Activated CD4-positive, alpha-beta memory T cell treated with anti-CD3 and anti-CD28 coated beads, Interleukin-2, amount 10 ng/mL, durations not matched to agents 7 days and 5 days (primary cell): ENCODE measurements around the gene NADK. TPM values are rescaled to one million over a fixed set of nuclear protein-coding genes. Genes with fewer than 3 reads are reported as not detected.
A peak's percentile ranks its signal among the peaks of the same experiment; 100 is the strongest.

ENCODE experiments used
- CTCF ChIA-PET: fragments of 350-600 bp; sonication (Branson Sonifier 250); formaldehyde crosslinking; loops from one replicate; lab custom pipeline; 2021; ENCODE audit warnings: antibody characterized with exemption, inconsistent platforms; lab: Charles Lee
- POLR2A ChIA-PET: fragments of 350-600 bp; sonication (Branson Sonifier 250); formaldehyde crosslinking; loops from one replicate; lab custom pipeline; 2021; ENCODE audit warnings: antibody characterized with exemption; lab: Charles Lee
- DNase-seq: peaks from one replicate; pipeline ENCODE4 v3.0.0-alpha.2; 2020
- H3K27ac Mint-ChIP-seq: one replicate; pipeline ENCODE4 v1.8.0; 2021; ENCODE audit warnings: mild to moderate bottlenecking, mixed read lengths
- H3K27me3 Mint-ChIP-seq: one replicate; pipeline ENCODE4 v1.8.0; 2021; ENCODE audit warnings: mixed read lengths
- H3K36me3 Mint-ChIP-seq: one replicate; pipeline ENCODE4 v1.8.0; 2021; ENCODE audit warnings: low read depth, mixed read lengths
- H3K4me1 Mint-ChIP-seq: one replicate; pipeline ENCODE4 v1.8.0; 2021; ENCODE audit warnings: mixed read lengths
- H3K4me3 Mint-ChIP-seq: one replicate; pipeline ENCODE4 v1.8.0; 2021; ENCODE audit warnings: mild to moderate bottlenecking, mixed read lengths
- H3K9me3 Mint-ChIP-seq: one replicate; pipeline ENCODE4 v1.8.0; 2021; ENCODE audit warnings: mixed read lengths
- total RNA-seq, 2 experiments: library from RNA; stranded (reverse); gene quantifications; one replicate each; pipeline ENCODE4 v1.2.3, GENCODE V29; 2021

NADK gene
- 10 to 100 TPM; 78.0 to 81.5 TPM for total RNA-seq

DNA sequence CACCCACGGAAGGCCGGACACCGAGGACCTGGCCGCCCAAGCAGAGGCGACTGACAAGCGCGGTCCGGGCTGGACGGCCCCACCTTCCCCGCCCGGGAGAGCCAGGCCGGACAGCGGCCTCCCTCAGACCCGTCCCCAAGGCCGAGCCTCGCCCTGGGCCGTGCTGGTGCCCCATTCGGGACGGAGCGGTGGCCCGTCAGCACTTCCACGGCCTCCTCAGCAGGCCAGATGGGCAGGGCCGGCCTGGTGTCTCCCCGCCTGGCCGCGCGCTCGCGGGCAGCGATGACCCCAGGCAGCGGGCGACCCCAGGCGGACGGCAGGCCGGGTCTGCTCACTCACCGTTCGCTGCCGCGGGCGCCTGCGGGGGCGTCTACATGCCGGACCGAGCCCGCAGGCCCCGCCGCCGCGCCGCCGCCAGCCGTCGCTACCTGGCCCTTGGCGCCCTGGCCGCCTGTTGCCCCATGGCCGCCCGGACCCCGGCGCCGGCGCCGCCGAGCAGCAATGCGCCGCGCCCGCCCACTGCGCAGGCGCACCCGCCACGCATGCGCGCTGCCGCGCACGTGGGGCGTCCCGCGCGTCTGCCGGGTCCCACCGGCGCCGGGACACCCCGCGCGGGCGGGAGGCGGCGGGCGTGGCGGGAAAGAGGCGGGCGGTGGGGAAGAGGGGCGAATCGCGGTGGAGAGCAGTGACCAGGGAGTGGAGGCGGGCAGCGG is at the start of gene NADK:
NADK (minus strand) TSS at position 521 of the 713 bp plus-strand sequence. CDS start 13,064 bp downstream, outside the sequence.
- Mint-ChIP-seq H3K9me3 (no peaks in the 10 kb centered on the region), H3K27ac (peak within 1 kb of the TSS; percentile 99), H3K27me3 (no peaks in the 10 kb centered on the region), H3K4me1 (peaks cover 67% of the 10 kb centered on the region), H3K4me3 (peak within 1 kb of the TSS; percentile 77), H3K36me3 (peaks cover 9% of the 10 kb centered on the region)
- ChIA-PET CTCF (interaction anchor here (0.5 to 5.2 kb wide), 2 partner anchors 9 to 130 kb away, joined by 3 to 35 read pairs; no protein-coding TSS in a partner anchor), POLR2A (interaction anchor here (1.0 to 4.5 kb wide), 5 partner anchors 29 to 130 kb away, joined by 3 to 29 read pairs (median 10); partner anchors contain the start of gene CDK11A)
- peak; percentile 76 for DNase-seq

- Mint-ChIP-seq H3K9me3 (no peaks in the 10 kb centered on the region), H3K4me3 (no peak overlapping the region), H3K27me3 (no peaks in the 10 kb centered on the region), H3K36me3 (peaks cover 39% of the 10 kb centered on the region), H3K4me1 (peaks cover 60% of the 10 kb centered on the region), H3K27ac (no peak overlapping the region)
- no peak for DNase-seq
- POLR2A ChIA-PET, result no interaction called here
- CTCF ChIA-PET, result interaction anchor here (0.5 to 1.0 kb wide), 2 partner anchors 47 to 177 kb away, joined by 3 to 4 read pairs; no protein-coding TSS in a partner anchor
Observed at GRCh38 chr1:1827089-1827848, 49.0 kb upstream of the NADK start.

- Mint-ChIP-seq H3K27me3 (no peaks in the 10 kb centered on the region), H3K9me3 (no peaks in the 10 kb centered on the region), H3K36me3 (peaks cover 37% of the 10 kb centered on the region), H3K4me1 (peaks cover 58% of the 10 kb centered on the region), H3K4me3 (no peak overlapping the region), H3K27ac (peak overlapping the region; percentile 60)
- POLR2A ChIA-PET, result no interaction called here
- CTCF ChIA-PET, result interaction anchor here (0.5 to 1.0 kb wide), 2 partner anchors 46 to 176 kb away, joined by 3 to 4 read pairs; no protein-coding TSS in a partner anchor
- DNase-seq, result no peak
Observed at GRCh38 chr1:1826356-1827088, 48.3 kb upstream of the NADK start.

DNA sequence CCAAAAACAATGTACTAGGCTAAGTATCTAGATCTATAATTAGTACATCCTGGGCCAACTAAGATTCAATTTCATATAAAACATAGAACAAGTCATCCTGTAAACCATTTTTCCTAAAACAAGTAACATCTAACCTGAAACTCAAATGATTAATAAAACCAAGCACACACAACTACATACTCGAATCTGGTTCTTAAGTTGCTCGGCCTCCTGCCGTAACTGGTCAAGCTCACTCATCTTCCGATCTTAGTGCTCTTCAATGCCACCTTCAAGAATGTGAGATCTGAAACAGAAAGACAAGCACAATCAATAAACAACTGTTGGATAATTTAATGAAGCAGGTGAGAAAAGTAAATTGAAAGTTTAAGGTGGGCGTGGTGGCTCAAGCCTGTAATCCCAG is 46.9 kb upstream of the NADK start:
- peak overlapping the region; percentile 71 for H3K27ac Mint-ChIP-seq
- H3K4me1 Mint-ChIP-seq, result peaks cover 58% of the 10 kb centered on the region
- ChIA-PET CTCF (no interaction called here), POLR2A (no interaction called here)
- H3K4me3 Mint-ChIP-seq, result no peak overlapping the region
- no peaks in the 10 kb centered on the region for H3K9me3 Mint-ChIP-seq
- peaks cover 44% of the 10 kb centered on the region for H3K36me3 Mint-ChIP-seq
- no peaks in the 10 kb centered on the region for H3K27me3 Mint-ChIP-seq
- no peak for DNase-seq

- no peak overlapping the region for H3K27ac Mint-ChIP-seq
- ChIA-PET POLR2A (no interaction called here), CTCF (no interaction called here)
- H3K4me1 Mint-ChIP-seq, result peaks cover 19% of the 10 kb centered on the region
- H3K36me3 Mint-ChIP-seq, result peaks cover 53% of the 10 kb centered on the region
- no peaks in the 10 kb centered on the region for H3K27me3 Mint-ChIP-seq
- DNase-seq, result no peak
- no peak overlapping the region for H3K4me3 Mint-ChIP-seq
- H3K9me3 Mint-ChIP-seq, result no peaks in the 10 kb centered on the region
Observed at GRCh38 chr1:1819762-1820161, 41.5 kb upstream of the NADK start.

DNA sequence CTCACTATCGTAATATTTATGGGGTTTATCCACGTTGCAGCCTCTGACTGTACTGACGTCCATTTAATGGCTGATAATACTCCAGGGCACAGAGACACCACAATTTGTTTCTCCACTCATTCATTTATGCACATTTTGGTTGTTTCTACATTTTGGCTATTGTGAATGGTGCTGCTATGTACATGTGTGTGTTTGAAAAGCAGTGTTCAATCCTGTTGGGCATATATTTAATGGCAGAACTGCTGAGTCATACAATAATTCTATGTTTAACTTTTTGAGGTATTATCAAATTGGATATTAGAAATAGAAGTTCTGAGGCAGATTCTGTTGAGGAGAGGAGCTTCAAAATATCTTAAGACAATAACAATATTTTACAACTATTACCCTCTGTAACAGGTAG is 39.0 kb upstream of the NADK start:
- Mint-ChIP-seq H3K4me1 (peaks cover 2% of the 10 kb centered on the region), H3K4me3 (no peak overlapping the region), H3K27me3 (no peaks in the 10 kb centered on the region), H3K36me3 (peaks cover 58% of the 10 kb centered on the region), H3K27ac (peak overlapping the region; percentile 15), H3K9me3 (no peaks in the 10 kb centered on the region)
- ChIA-PET POLR2A (no interaction called here), CTCF (no interaction called here)
- DNase-seq, result no peak

DNA sequence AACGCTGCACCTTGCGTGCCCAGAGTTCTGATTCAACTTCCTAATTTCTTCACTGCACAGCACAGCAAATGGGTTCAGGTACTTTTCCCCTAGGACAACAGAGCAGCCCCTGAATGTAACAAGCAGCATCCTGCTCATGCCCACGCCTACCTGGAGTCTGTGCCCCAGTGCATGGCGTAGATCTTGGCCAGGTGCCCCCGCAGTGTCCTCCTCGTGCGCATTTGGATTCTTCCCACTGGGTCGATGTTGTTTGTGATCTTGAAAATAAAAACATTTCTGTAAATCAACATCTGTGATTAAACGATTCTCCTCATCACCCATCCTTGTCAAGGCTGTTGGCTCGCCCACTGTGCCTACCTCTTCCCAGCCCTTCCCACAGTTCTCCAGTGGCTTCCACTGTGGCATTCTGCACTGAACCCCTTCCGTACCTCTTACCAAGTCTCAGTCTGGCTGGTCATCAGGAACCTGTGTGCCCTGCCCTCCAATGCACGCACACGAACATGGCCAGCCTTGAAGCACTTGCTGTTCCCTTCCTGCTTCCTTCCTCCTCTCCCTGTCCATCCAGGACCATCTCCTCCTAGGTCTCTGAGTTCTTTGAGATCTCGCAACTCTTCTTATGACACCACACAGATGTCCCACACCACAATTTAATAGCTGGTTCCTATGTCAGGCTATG is 37.5 kb upstream of the NADK start:
- no peak overlapping the region for H3K4me3 Mint-ChIP-seq
- peaks cover 56% of the 10 kb centered on the region for H3K36me3 Mint-ChIP-seq
- no peak for DNase-seq
- no peaks in the 10 kb centered on the region for H3K27me3 Mint-ChIP-seq
- POLR2A ChIA-PET, result no interaction called here
- CTCF ChIA-PET, result no interaction called here
- H3K4me1 Mint-ChIP-seq, result no peaks in the 10 kb centered on the region
- H3K9me3 Mint-ChIP-seq, result no peaks in the 10 kb centered on the region
- H3K27ac Mint-ChIP-seq, result no peak overlapping the region

- Mint-ChIP-seq H3K36me3 (peaks cover 40% of the 10 kb centered on the region), H3K4me3 (no peak overlapping the region), H3K9me3 (no peaks in the 10 kb centered on the region), H3K27ac (no peak overlapping the region), H3K4me1 (no peaks in the 10 kb centered on the region), H3K27me3 (no peaks in the 10 kb centered on the region)
- ChIA-PET POLR2A (interaction anchor here (0.6 to 1.4 kb wide), 4 partner anchors 9 to 99 kb away, joined by 3 to 5 read pairs (median 3); no protein-coding TSS in a partner anchor), CTCF (interaction anchor here (1.4 to 1.5 kb wide), 2 partner anchors 60 to 96 kb away, joined by 3 to 4 read pairs; no protein-coding TSS in a partner anchor)
- no peak for DNase-seq
Observed at GRCh38 chr1:1809489-1809888, 31.2 kb upstream of the NADK start.

DNA sequence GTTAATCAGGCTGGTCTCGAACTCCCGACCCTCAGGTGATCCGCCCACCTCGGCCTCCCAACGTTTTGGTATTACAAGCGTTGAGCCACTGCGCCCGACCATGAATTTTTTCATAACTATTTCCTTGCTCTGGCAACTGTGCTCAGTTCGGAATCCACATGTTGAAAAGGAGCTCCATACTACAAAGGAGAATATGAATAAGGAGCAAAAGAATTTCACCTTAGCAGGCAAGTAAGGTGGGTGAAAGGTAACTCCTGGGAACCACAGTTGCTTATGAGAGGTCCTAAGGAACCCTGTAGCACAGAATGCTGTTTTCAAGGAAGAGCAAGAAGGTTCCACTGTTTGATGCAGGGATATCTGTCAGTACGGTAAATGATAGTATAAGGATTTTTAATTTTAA is 29.9 kb upstream of the NADK start:
- peaks cover 3% of the 10 kb centered on the region for H3K4me1 Mint-ChIP-seq
- ChIA-PET POLR2A (interaction anchor here (1.1 kb wide), 1 partner anchor 15 kb away, joined by 3 read pairs; no protein-coding TSS in a partner anchor), CTCF (interaction anchor here (0.5 to 1.4 kb wide), 4 partner anchors 15 to 189 kb away, joined by 3 read pairs; no protein-coding TSS in a partner anchor)
- H3K27ac Mint-ChIP-seq, result no peak overlapping the region
- no peaks in the 10 kb centered on the region for H3K9me3 Mint-ChIP-seq
- no peaks in the 10 kb centered on the region for H3K27me3 Mint-ChIP-seq
- H3K4me3 Mint-ChIP-seq, result no peak overlapping the region
- H3K36me3 Mint-ChIP-seq, result peaks cover 40% of the 10 kb centered on the region
- no peak for DNase-seq

DNA sequence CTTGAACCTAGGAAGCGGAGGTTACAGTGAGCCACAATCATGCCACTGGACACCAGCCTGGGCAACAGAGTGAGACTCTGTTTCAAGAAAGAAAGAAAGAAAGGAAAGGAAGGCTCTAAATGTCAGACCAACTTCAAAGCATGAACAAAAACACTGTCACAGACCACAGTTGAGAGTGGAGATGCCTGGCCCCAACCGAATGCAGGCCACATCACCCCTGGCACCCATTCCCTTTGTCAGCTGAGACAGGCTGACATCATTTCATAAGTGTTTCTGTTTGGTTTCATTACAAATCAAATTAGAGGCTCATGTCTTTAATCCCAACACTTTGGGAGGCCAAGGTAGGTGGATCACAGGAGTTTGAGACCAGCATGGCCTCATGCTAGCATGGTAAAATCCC is 28.6 kb upstream of the NADK start:
- DNase-seq, result no peak
- no peak overlapping the region for H3K4me3 Mint-ChIP-seq
- no peaks in the 10 kb centered on the region for H3K27me3 Mint-ChIP-seq
- no peaks in the 10 kb centered on the region for H3K9me3 Mint-ChIP-seq
- no peak overlapping the region for H3K27ac Mint-ChIP-seq
- peaks cover 39% of the 10 kb centered on the region for H3K36me3 Mint-ChIP-seq
- ChIA-PET POLR2A (interaction anchor here (0.7 kb wide), 1 partner anchor 29 kb away, joined by 3 read pairs; no protein-coding TSS in a partner anchor), CTCF (interaction anchor here (0.7 to 1.5 kb wide), 2 partner anchors 17 to 93 kb away, joined by 3 to 7 read pairs; no protein-coding TSS in a partner anchor)
- H3K4me1 Mint-ChIP-seq, result peaks cover 5% of the 10 kb centered on the region

- H3K27me3 Mint-ChIP-seq, result no peaks in the 10 kb centered on the region
- H3K4me3 Mint-ChIP-seq, result no peak overlapping the region
- CTCF ChIA-PET, result no interaction called here
- no peak for DNase-seq
- H3K4me1 Mint-ChIP-seq, result peaks cover 14% of the 10 kb centered on the region
- POLR2A ChIA-PET, result interaction anchor here (1.1 kb wide), 1 partner anchor 20 kb away, joined by 3 read pairs; no protein-coding TSS in a partner anchor
- H3K27ac Mint-ChIP-seq, result no peak overlapping the region
- no peaks in the 10 kb centered on the region for H3K9me3 Mint-ChIP-seq
- H3K36me3 Mint-ChIP-seq, result peaks cover 54% of the 10 kb centered on the region
Observed at GRCh38 chr1:1804301-1804700, 26.0 kb upstream of the NADK start.

- peaks cover 58% of the 10 kb centered on the region for H3K36me3 Mint-ChIP-seq
- ChIA-PET CTCF (no interaction called here), POLR2A (no interaction called here)
- H3K4me1 Mint-ChIP-seq, result peaks cover 14% of the 10 kb centered on the region
- no peaks in the 10 kb centered on the region for H3K9me3 Mint-ChIP-seq
- H3K27ac Mint-ChIP-seq, result no peak overlapping the region
- H3K27me3 Mint-ChIP-seq, result no peaks in the 10 kb centered on the region
- DNase-seq, result no peak
- H3K4me3 Mint-ChIP-seq, result no peak overlapping the region
Observed at GRCh38 chr1:1802871-1803270, 24.6 kb upstream of the NADK start.
